HEK293 (cell line): ENCODE results near the gene CREB5.

Experiments used
- BCL11B ChIP-seq: fragments of 450-650 bp; formaldehyde crosslinking; IDR thresholded peaks from 2 replicates; pipeline ENCODE4 v1.5.1; 2016; ENCODE audit warnings: low read depth, missing biosample characterization, missing genetic modification characterization
- GLI2 ChIP-seq: fragments of 450-650 bp; formaldehyde crosslinking; IDR thresholded peaks from 2 replicates; pipeline ENCODE4; 2017; ENCODE audit warnings: missing biosample characterization, missing genetic modification characterization, low read depth, borderline replicate concordance
- GLI4 ChIP-seq: fragments of 450-650 bp; formaldehyde crosslinking; IDR thresholded peaks from 2 replicates; pipeline ENCODE4 v1.5.1; 2016; ENCODE audit warnings: missing biosample characterization, missing genetic modification characterization
- INSM2 ChIP-seq: fragments of 450-650 bp; formaldehyde crosslinking; IDR thresholded peaks from 2 replicates; pipeline ENCODE4 v1.5.1; 2016; ENCODE audit warnings: missing biosample characterization, missing genetic modification characterization
- MZF1 ChIP-seq: fragments of 450-650 bp; formaldehyde crosslinking; IDR thresholded peaks from 2 replicates; pipeline ENCODE4 v1.5.1; 2017; ENCODE audit warnings: missing biosample characterization, missing genetic modification characterization, borderline replicate concordance
- PRDM1 ChIP-seq: fragments of 450-650 bp; formaldehyde crosslinking; IDR thresholded peaks from 2 replicates; pipeline ENCODE4; 2016; ENCODE audit warnings: missing biosample characterization, missing genetic modification characterization
- SCRT2 ChIP-seq: fragments of 450-650 bp; formaldehyde crosslinking; IDR thresholded peaks from 2 replicates; pipeline ENCODE4 v1.5.1; 2016; ENCODE audit warnings: missing biosample characterization, missing genetic modification characterization
- SETDB1 ChIP-seq: IDR thresholded peaks from one replicate; pipeline ENCODE4 v1.6.1; 2017; ENCODE audit warnings: mild to moderate bottlenecking, low read length, moderate library complexity, mixed read lengths; ENCODE audit not compliant: insufficient read length
- ZNF138 ChIP-seq: fragments of 450-650 bp; formaldehyde crosslinking; IDR thresholded peaks from 2 replicates; pipeline ENCODE4 v1.5.1; 2016; ENCODE audit warnings: missing biosample characterization, missing genetic modification characterization, borderline replicate concordance
- ZNF155 ChIP-seq: fragments of 450-650 bp; formaldehyde crosslinking; IDR thresholded peaks from 2 replicates; pipeline ENCODE4 v1.5.1; 2016; ENCODE audit warnings: missing biosample characterization, missing genetic modification characterization
- ZNF202 ChIP-seq: fragments of 450-650 bp; formaldehyde crosslinking; IDR thresholded peaks from 2 replicates; pipeline ENCODE4 v1.5.1; 2016; ENCODE audit warnings: missing biosample characterization, missing genetic modification characterization, borderline replicate concordance
- ZNF214 ChIP-seq: fragments of 450-650 bp; formaldehyde crosslinking; IDR thresholded peaks from 2 replicates; pipeline ENCODE4 v1.5.1; 2017; ENCODE audit warnings: missing biosample characterization, mild to moderate bottlenecking, missing genetic modification characterization, borderline replicate concordance
- ZNF366 ChIP-seq: fragments of 450-650 bp; formaldehyde crosslinking; conservative IDR thresholded peaks from 2 replicates; pipeline ENCODE4 v1.5.1; 2016; ENCODE audit warnings: missing biosample characterization, missing genetic modification characterization
- ZNF488 ChIP-seq: fragments of 450-650 bp; formaldehyde crosslinking; IDR thresholded peaks from 2 replicates; pipeline ENCODE4 v1.5.1; 2016; ENCODE audit warnings: missing biosample characterization, missing genetic modification characterization
- ZNF521 ChIP-seq: fragments of 450-650 bp; formaldehyde crosslinking; IDR thresholded peaks from 2 replicates; pipeline ENCODE4 v1.5.1; 2017; ENCODE audit warnings: missing biosample characterization, mild to moderate bottlenecking, missing genetic modification characterization
- ZNF544 ChIP-seq: fragments of 450-650 bp; formaldehyde crosslinking; IDR thresholded peaks from 2 replicates; pipeline ENCODE4 v1.5.0; 2017; ENCODE audit warnings: missing biosample characterization, missing genetic modification characterization
- ZNF558 ChIP-seq: fragments of 450-650 bp; formaldehyde crosslinking; IDR thresholded peaks from 2 replicates; pipeline ENCODE4 v1.5.1; 2016; ENCODE audit warnings: missing biosample characterization, missing genetic modification characterization
- ZNF561 ChIP-seq: fragments of 450-650 bp; IDR thresholded peaks from 2 replicates; pipeline ENCODE4 v1.5.1; 2018; ENCODE audit warnings: missing biosample characterization, missing genetic modification characterization, borderline replicate concordance
- ZNF571 ChIP-seq: fragments of 450-650 bp; formaldehyde crosslinking; IDR thresholded peaks from 2 replicates; pipeline ENCODE4 v1.5.0; 2017; ENCODE audit warnings: missing biosample characterization, missing genetic modification characterization
- ZNF658 ChIP-seq: fragments of 450-650 bp; formaldehyde crosslinking; IDR thresholded peaks from 2 replicates; pipeline ENCODE4; 2016; ENCODE audit warnings: missing biosample characterization, missing genetic modification characterization
- ZNF664 ChIP-seq: fragments of 450-650 bp; formaldehyde crosslinking; IDR thresholded peaks from 2 replicates; pipeline ENCODE4 v1.5.1; 2016; ENCODE audit warnings: missing biosample characterization, missing genetic modification characterization
- ZNF747 ChIP-seq: fragments of 450-650 bp; formaldehyde crosslinking; IDR thresholded peaks from 2 replicates; pipeline ENCODE4 v1.5.1; 2016; ENCODE audit warnings: missing biosample characterization, missing genetic modification characterization
- ZNF830 ChIP-seq: fragments of 450-650 bp; IDR thresholded peaks from 2 replicates; pipeline ENCODE4 v1.5.0; 2018; ENCODE audit warnings: missing biosample characterization, missing genetic modification characterization, low read depth, mild to moderate bottlenecking, moderate library complexity
- ZSCAN23 ChIP-seq: fragments of 450-650 bp; formaldehyde crosslinking; IDR thresholded peaks from 2 replicates; pipeline ENCODE4 v1.5.1; 2016; ENCODE audit warnings: missing biosample characterization, missing genetic modification characterization
- ZSCAN5A ChIP-seq: fragments of 450-650 bp; formaldehyde crosslinking; IDR thresholded peaks from 2 replicates; pipeline ENCODE4 v1.5.1; 2016; ENCODE audit warnings: missing biosample characterization, missing genetic modification characterization
- TF ChIP-seq, protein P1 (sequence below): fragments of 450-650 bp; formaldehyde crosslinking; IDR thresholded peaks from 2 replicates; pipeline ENCODE4 v1.5.1; 2016; ENCODE audit warnings: missing biosample characterization, missing genetic modification characterization
- TF ChIP-seq, protein P2 (sequence below): fragments of 450-650 bp; formaldehyde crosslinking; IDR thresholded peaks from 2 replicates; pipeline ENCODE4 v1.5.1; 2016; ENCODE audit warnings: missing biosample characterization, missing genetic modification characterization
- TF ChIP-seq, protein P3 (sequence below): fragments of 450-650 bp; formaldehyde crosslinking; IDR thresholded peaks from 2 replicates; pipeline ENCODE4 v1.5.1; 2017; ENCODE audit warnings: missing biosample characterization, missing genetic modification characterization
- TF ChIP-seq, protein P4 (sequence below): fragments of 450-650 bp; formaldehyde crosslinking; IDR thresholded peaks from 2 replicates; pipeline ENCODE4 v1.5.1; 2016; ENCODE audit warnings: missing biosample characterization, missing genetic modification characterization

Gene CREB5

GRCh38 chr7:28408960-28409715 is 3.2 kb upstream of the CREB5 start (continued):
- TF ChIP-seq INSM2 (no peak), ZNF561 (tag by site-specific recombination) (no peak; the same call in 1 of the 2 replicates), ZNF521 (tag by site-specific recombination) (no peak), PRDM1 (tag by site-specific recombination) (no peak), GLI2 (tag by site-specific recombination) (no peak), SETDB1 (no peak), ZNF747 (no peak), ZNF202 (tag by site-specific recombination) (no peak), ZNF571 (no peak), ZNF830 (tag by site-specific recombination) (no peak), ZNF658 (tag by site-specific recombination) (no peak), MZF1 (no peak), ZNF214 (tag by site-specific recombination) (no peak), ZNF558 (tag by site-specific recombination) (no peak), ZNF155 (tag by site-specific recombination) (no peak), ZNF664 (tag by site-specific recombination) (no peak), ZNF488 (tag by site-specific recombination) (no peak), ZSCAN5A (tag by site-specific recombination) (no peak), ZNF366 (tag by site-specific recombination) (no peak), ZNF138 (tag by site-specific recombination) (no peak), GLI4 (tag by site-specific recombination) (no peak), ZNF544 (tag by site-specific recombination) (no peak), ZSCAN23 (no peak), BCL11B (tag by site-specific recombination) (no peak), SCRT2 (tag by site-specific recombination) (peak; percentile 78; the same call in 1 of the 2 replicates)
- TF ChIP-seq, protein P1, sequence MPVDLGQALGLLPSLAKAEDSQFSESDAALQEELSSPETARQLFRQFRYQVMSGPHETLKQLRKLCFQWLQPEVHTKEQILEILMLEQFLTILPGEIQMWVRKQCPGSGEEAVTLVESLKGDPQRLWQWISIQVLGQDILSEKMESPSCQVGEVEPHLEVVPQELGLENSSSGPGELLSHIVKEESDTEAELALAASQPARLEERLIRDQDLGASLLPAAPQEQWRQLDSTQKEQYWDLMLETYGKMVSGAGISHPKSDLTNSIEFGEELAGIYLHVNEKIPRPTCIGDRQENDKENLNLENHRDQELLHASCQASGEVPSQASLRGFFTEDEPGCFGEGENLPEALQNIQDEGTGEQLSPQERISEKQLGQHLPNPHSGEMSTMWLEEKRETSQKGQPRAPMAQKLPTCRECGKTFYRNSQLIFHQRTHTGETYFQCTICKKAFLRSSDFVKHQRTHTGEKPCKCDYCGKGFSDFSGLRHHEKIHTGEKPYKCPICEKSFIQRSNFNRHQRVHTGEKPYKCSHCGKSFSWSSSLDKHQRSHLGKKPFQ (tag by site-specific recombination) = no peak
- TF ChIP-seq, protein P2, sequence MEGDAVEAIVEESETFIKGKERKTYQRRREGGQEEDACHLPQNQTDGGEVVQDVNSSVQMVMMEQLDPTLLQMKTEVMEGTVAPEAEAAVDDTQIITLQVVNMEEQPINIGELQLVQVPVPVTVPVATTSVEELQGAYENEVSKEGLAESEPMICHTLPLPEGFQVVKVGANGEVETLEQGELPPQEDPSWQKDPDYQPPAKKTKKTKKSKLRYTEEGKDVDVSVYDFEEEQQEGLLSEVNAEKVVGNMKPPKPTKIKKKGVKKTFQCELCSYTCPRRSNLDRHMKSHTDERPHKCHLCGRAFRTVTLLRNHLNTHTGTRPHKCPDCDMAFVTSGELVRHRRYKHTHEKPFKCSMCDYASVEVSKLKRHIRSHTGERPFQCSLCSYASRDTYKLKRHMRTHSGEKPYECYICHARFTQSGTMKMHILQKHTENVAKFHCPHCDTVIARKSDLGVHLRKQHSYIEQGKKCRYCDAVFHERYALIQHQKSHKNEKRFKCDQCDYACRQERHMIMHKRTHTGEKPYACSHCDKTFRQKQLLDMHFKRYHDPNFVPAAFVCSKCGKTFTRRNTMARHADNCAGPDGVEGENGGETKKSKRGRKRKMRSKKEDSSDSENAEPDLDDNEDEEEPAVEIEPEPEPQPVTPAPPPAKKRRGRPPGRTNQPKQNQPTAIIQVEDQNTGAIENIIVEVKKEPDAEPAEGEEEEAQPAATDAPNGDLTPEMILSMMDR (tag by site-specific recombination) = no peak
- TF ChIP-seq, protein P3, sequence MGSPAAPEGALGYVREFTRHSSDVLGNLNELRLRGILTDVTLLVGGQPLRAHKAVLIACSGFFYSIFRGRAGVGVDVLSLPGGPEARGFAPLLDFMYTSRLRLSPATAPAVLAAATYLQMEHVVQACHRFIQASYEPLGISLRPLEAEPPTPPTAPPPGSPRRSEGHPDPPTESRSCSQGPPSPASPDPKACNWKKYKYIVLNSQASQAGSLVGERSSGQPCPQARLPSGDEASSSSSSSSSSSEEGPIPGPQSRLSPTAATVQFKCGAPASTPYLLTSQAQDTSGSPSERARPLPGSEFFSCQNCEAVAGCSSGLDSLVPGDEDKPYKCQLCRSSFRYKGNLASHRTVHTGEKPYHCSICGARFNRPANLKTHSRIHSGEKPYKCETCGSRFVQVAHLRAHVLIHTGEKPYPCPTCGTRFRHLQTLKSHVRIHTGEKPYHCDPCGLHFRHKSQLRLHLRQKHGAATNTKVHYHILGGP (tag by site-specific recombination) = no peak
- TF ChIP-seq, protein P4, sequence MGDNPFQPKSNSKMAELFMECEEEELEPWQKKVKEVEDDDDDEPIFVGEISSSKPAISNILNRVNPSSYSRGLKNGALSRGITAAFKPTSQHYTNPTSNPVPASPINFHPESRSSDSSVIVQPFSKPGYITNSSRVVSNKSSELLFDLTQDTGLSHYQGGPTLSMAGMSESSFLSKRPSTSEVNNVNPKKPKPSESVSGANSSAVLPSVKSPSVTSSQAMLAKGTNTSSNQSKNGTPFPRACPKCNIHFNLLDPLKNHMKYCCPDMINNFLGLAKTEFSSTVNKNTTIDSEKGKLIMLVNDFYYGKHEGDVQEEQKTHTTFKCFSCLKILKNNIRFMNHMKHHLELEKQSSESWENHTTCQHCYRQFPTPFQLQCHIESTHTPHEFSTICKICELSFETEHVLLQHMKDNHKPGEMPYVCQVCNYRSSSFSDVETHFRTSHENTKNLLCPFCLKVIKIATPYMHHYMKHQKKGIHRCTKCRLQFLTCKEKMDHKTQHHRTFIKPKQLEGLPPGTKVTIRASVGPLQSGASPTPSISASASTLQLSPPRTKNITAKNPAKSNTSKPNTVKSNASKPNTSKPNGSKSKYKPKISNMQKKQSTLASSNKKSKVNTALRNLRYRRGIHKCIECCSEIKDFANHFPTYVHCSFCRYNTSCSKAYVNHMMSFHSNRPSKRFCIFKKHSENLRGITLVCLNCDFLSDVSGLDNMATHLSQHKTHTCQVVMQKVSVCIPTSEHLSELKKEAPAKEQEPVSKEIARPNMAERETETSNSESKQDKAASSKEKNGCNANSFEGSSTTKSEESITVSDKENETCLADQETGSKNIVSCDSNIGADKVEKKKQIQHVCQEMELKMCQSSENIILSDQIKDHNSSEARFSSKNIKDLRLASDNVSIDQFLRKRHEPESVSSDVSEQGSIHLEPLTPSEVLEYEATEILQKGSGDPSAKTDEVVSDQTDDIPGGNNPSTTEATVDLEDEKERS (tag by site-specific recombination) = no peak
